OCI-LY1 (cell line): ENCODE results near the gene IQGAP3.

Source experiments
- EZH2 ChIP-seq: fragments of 200-600 bp; sonication (generic), shearing (Covaris generic); IDR thresholded peaks from 2 replicates; pipeline ENCODE4 v1.8.0; 2017; ENCODE audit warnings: borderline replicate concordance, mixed run types, mild to moderate bottlenecking, antibody characterized with exemption, low read length, moderate library complexity, mixed read lengths
- TF ChIP-seq, protein P1 (sequence below): fragments of 200-600 bp; sonication (generic), shearing (Covaris generic); IDR thresholded peaks from 2 replicates; pipeline ENCODE4 v1.5.1; 2017; ENCODE audit warnings: mild to moderate bottlenecking, antibody characterized with exemption, low read length, moderate library complexity, mixed read lengths

DNA sequence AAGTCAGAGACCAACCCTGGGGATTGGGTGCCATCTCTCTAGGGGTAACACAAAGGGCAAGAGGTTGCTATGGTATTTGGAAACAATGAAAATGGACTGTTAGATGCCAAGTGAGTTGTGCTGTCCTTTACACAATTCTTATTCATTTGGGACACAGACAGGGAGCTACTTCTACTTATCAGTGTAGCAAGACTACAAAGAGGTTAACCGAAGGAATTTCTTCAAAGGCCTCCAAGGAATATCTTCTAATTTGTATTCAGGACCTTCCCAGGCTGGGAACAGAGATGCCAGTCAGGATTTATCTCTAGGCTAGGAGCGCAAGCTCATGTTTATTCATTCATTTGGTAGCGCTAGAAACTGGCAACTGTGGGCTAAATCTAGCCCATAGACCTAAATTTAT lies 21.8 kb upstream of the IQGAP3 start:
- TF ChIP-seq, protein P1, sequence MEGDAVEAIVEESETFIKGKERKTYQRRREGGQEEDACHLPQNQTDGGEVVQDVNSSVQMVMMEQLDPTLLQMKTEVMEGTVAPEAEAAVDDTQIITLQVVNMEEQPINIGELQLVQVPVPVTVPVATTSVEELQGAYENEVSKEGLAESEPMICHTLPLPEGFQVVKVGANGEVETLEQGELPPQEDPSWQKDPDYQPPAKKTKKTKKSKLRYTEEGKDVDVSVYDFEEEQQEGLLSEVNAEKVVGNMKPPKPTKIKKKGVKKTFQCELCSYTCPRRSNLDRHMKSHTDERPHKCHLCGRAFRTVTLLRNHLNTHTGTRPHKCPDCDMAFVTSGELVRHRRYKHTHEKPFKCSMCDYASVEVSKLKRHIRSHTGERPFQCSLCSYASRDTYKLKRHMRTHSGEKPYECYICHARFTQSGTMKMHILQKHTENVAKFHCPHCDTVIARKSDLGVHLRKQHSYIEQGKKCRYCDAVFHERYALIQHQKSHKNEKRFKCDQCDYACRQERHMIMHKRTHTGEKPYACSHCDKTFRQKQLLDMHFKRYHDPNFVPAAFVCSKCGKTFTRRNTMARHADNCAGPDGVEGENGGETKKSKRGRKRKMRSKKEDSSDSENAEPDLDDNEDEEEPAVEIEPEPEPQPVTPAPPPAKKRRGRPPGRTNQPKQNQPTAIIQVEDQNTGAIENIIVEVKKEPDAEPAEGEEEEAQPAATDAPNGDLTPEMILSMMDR, result no peak
- TF ChIP-seq EZH2, result no peak
